Gastroesophageal sphincter (tissue), 3 donors: ENCODE measurements around the gene SLC39A8.

Source experiments
- CTCF ChIP-seq, 4 experiments: fragments of 200-600 bp in 2 of 4; fragments of 450-650 bp in 2 of 4; sonication (generic) in 1 of 4; IDR thresholded peaks; one replicate each; pipeline ENCODE4 v1.5.1; 2017 to 2019; ENCODE audit warnings: antibody characterized with exemption in 4 of 4, mild to moderate bottlenecking in 2 of 4, moderate library complexity in 2 of 4
- EP300 ChIP-seq: sonication (generic); formaldehyde crosslinking; IDR thresholded peaks from one replicate; pipeline ENCODE4 v1.6.1; 2017; ENCODE audit warnings: antibody characterized with exemption, mild to moderate bottlenecking
- POLR2A ChIP-seq, 2 donors: fragments of 450-650 bp; IDR thresholded peaks; one replicate each; pipeline ENCODE4 v1.6.1; 2017; ENCODE audit warnings: antibody characterized with exemption in 2 of 2, mild to moderate bottlenecking in 2 of 2, moderate library complexity in 1 of 2
- POLR2AphosphoS5 ChIP-seq: sonication (generic); formaldehyde crosslinking; IDR thresholded peaks from one replicate; pipeline ENCODE4 v1.6.1; 2017; ENCODE audit warnings: antibody characterized with exemption

GRCh38 chr4:102390438-102390837 lies 45.2 kb upstream of the SLC39A8 start:
- TF ChIP-seq CTCF (IDR thresholded peaks at IDR 0.05), result no peak
- no peak for TF ChIP-seq POLR2A (IDR thresholded peaks at IDR 0.05)
- TF ChIP-seq EP300, result no peak
- no peak for TF ChIP-seq POLR2AphosphoS5
